ENCODE data around the gene DCTN2.

GRCh38 chr12:57496822-57497221 is 50.2 kb downstream of the DCTN2 start:
- no peak for TF ChIP-seq CTCF (IDR thresholded peaks at IDR 0.05)
- TF ChIP-seq POLR2A (IDR thresholded peaks at IDR 0.05; ENCODE audit: low read depth): no peak
